NT2/D1 (cell line): ENCODE data around the gene CPZ.
A peak's percentile ranks its signal among the peaks of the same experiment; 100 is the strongest.

Experiments
- DNase-seq: peaks from one replicate; pipeline ENCODE4 v3.0.0-alpha.2; 2011; ENCODE audit warnings: low read depth, low spot score
- H3K27me3 ChIP-seq: 2 replicates; pipeline ENCODE4 v1.6.0; 2011; ENCODE audit warnings: mild to moderate bottlenecking; ENCODE audit not compliant: insufficient read length, insufficient read depth
- H3K36me3 ChIP-seq: 2 replicates; pipeline ENCODE4 v1.6.1; 2011; ENCODE audit warnings: mild to moderate bottlenecking, low read length, mixed read lengths; ENCODE audit not compliant: insufficient read depth, insufficient read length
- H3K4me1 ChIP-seq: 2 replicates; pipeline ENCODE4 v1.5.1; 2011; ENCODE audit not compliant: insufficient read depth, insufficient read length
- H3K4me3 ChIP-seq: 2 replicates; pipeline ENCODE4 v1.5.1; 2011; ENCODE audit warnings: low read depth; ENCODE audit not compliant: insufficient read length
- H3K9ac ChIP-seq: 2 replicates; pipeline ENCODE4 v1.6.0; 2011; ENCODE audit warnings: low read depth; ENCODE audit not compliant: insufficient read length
- H3K9me3 ChIP-seq: 2 replicates; pipeline ENCODE4 v1.5.1; 2011; ENCODE audit warnings: mild to moderate bottlenecking, low read length; ENCODE audit not compliant: insufficient read depth
- SUZ12 ChIP-seq: IDR thresholded peaks from 2 replicates; pipeline ENCODE4 v1.6.1; 2011; ENCODE audit not compliant: insufficient read length, insufficient read depth; ENCODE audit errors: extremely low read depth
- YY1 ChIP-seq: IDR thresholded peaks from 2 replicates; pipeline ENCODE4 v1.6.1; 2011; ENCODE audit not compliant: insufficient read length, insufficient read depth
- ZNF274 ChIP-seq: IDR thresholded peaks from 2 replicates; pipeline ENCODE4 v1.6.1; 2011; ENCODE audit warnings: mild to moderate bottlenecking, low read depth, low read length

Gene CPZ

GRCh38 chr4:8578717-8579116 lies 13.8 kb upstream of the CPZ start:
- no peak for DNase-seq
- H3K4me3 ChIP-seq: no peak overlapping the region
- peaks cover 49% of the 10 kb centered on the region for H3K27me3 ChIP-seq
- TF ChIP-seq SUZ12 (no peak), ZNF274 (no peak), YY1 (no peak)
- no peaks in the 10 kb centered on the region for H3K9me3 ChIP-seq
- no peak overlapping the region for H3K9ac ChIP-seq
- peaks cover 29% of the 10 kb centered on the region for H3K4me1 ChIP-seq
- no peaks in the 10 kb centered on the region for H3K36me3 ChIP-seq

- H3K36me3 ChIP-seq: no peaks in the 10 kb centered on the region
Measured at GRCh38 chr4:8579526-8580320, 12.8 kb upstream of the CPZ start.

GRCh38 chr4:8580321-8581093 lies 12.1 kb upstream of the CPZ start, which contains the start of gene GPR78:
Gene GPR78 (plus strand): TSS chr4:8580392. CDS start chr4:8580983, 591 bp downstream.
- H3K9ac ChIP-seq: peak within 1 kb of the TSS; percentile 47
- peaks cover 24% of the 10 kb centered on the region for H3K4me1 ChIP-seq
- peak; percentile 85 for DNase-seq
- TF ChIP-seq YY1 (no peak), SUZ12 (no peak), ZNF274 (no peak)
- peak within 1 kb of the TSS; percentile 28 for H3K4me3 ChIP-seq
- no peaks in the 10 kb centered on the region for H3K9me3 ChIP-seq
- no peaks in the 10 kb centered on the region for H3K36me3 ChIP-seq
- H3K27me3 ChIP-seq: peaks cover 49% of the 10 kb centered on the region

More at GRCh38 chr4:8579526-8580320, 12.8 kb upstream of the CPZ start:
- H3K9ac ChIP-seq: peak overlapping the region; percentile 47
- DNase-seq: no peak
- peaks cover 27% of the 10 kb centered on the region for H3K4me1 ChIP-seq
- peaks cover 49% of the 10 kb centered on the region for H3K27me3 ChIP-seq
- no peaks in the 10 kb centered on the region for H3K9me3 ChIP-seq
- no peak overlapping the region for H3K4me3 ChIP-seq
- TF ChIP-seq YY1 (no peak), ZNF274 (no peak), SUZ12 (no peak)

GRCh38 chr4:8581094-8581861 lies 11.3 kb upstream of the CPZ start:
- H3K9ac ChIP-seq: peak overlapping the region; percentile 47
- peaks cover 49% of the 10 kb centered on the region for H3K27me3 ChIP-seq
- TF ChIP-seq SUZ12 (no peak), YY1 (no peak), ZNF274 (no peak)
- no peak for DNase-seq
- no peaks in the 10 kb centered on the region for H3K9me3 ChIP-seq
- no peaks in the 10 kb centered on the region for H3K36me3 ChIP-seq
- peaks cover 22% of the 10 kb centered on the region for H3K4me1 ChIP-seq
- peak overlapping the region; percentile 27 for H3K4me3 ChIP-seq

- no peak for DNase-seq
- no peak overlapping the region for H3K4me3 ChIP-seq
- peaks cover 47% of the 10 kb centered on the region for H3K27me3 ChIP-seq
- peaks cover 27% of the 10 kb centered on the region for H3K4me1 ChIP-seq
- H3K9ac ChIP-seq: no peak overlapping the region
- H3K9me3 ChIP-seq: no peaks in the 10 kb centered on the region
- H3K36me3 ChIP-seq: no peaks in the 10 kb centered on the region
- TF ChIP-seq YY1: no peak
- no peak for TF ChIP-seq ZNF274
- TF ChIP-seq SUZ12: no peak
Measured at GRCh38 chr4:8582016-8582415, 10.5 kb upstream of the CPZ start.

GRCh38 chr4:8582436-8582835 lies 10.1 kb upstream of the CPZ start:
- H3K4me1 ChIP-seq: peaks cover 30% of the 10 kb centered on the region

More at GRCh38 chr4:8582436-8582835, 10.1 kb upstream of the CPZ start:
- Histone ChIP-seq H3K27me3 (peaks cover 43% of the 10 kb centered on the region), H3K36me3 (peaks cover 4% of the 10 kb centered on the region), H3K4me3 (no peak overlapping the region), H3K9me3 (no peaks in the 10 kb centered on the region), H3K9ac (no peak overlapping the region)
- TF ChIP-seq YY1 (no peak), SUZ12 (no peak), ZNF274 (no peak)
- DNase-seq: no peak
